GM06990 (cell line): ENCODE results near the gene NABP1.

ENCODE experiments used
- DNase-seq: peaks from one replicate; pipeline ENCODE4 v3.0.0-alpha.2; 2011; ENCODE audit not compliant: insufficient read length; ENCODE audit errors: extremely low read depth
- H3K27me3 ChIP-seq: replicated peaks from 2 replicates; pipeline ENCODE4 v1.6.0; 2011; ENCODE audit warnings: low read length; ENCODE audit not compliant: control insufficient read depth, insufficient read depth
- H3K36me3 ChIP-seq: 2 replicates; pipeline ENCODE4 v1.5.1; 2011; ENCODE audit warnings: low read length; ENCODE audit not compliant: control insufficient read depth, insufficient read depth
- H3K4me3 ChIP-seq: replicated peaks from 2 replicates; pipeline ENCODE4 v1.5.1; 2011; ENCODE audit warnings: low read depth, mild to moderate bottlenecking, control low read depth, low read length
- CTCF ChIP-seq: IDR thresholded peaks from 2 replicates; pipeline ENCODE4 v1.5.1; 2011; ENCODE audit warnings: low read length, control low read depth, mild to moderate bottlenecking, inconsistent platforms; ENCODE audit not compliant: insufficient read depth, poor library complexity, severe bottlenecking

The NABP1 gene

GRCh38 chr2:191730263-191730662 is 52.3 kb downstream of the NABP1 start:
- no peak for TF ChIP-seq CTCF
- Histone ChIP-seq H3K36me3 (no peaks in the 10 kb centered on the region), H3K4me3 (no peak overlapping the region), H3K27me3 (no peaks in the 10 kb centered on the region; the same call in 1 of the 2 replicates)
- no peak for DNase-seq
